Measurements from ENCODE around the gene NUBPL.
"Not testable (repeated sequence)": the region's sequence is repeated elsewhere in the genome, so short reads cannot be mapped to it uniquely, and the experiment has no call there.

The NUBPL gene

DNA sequence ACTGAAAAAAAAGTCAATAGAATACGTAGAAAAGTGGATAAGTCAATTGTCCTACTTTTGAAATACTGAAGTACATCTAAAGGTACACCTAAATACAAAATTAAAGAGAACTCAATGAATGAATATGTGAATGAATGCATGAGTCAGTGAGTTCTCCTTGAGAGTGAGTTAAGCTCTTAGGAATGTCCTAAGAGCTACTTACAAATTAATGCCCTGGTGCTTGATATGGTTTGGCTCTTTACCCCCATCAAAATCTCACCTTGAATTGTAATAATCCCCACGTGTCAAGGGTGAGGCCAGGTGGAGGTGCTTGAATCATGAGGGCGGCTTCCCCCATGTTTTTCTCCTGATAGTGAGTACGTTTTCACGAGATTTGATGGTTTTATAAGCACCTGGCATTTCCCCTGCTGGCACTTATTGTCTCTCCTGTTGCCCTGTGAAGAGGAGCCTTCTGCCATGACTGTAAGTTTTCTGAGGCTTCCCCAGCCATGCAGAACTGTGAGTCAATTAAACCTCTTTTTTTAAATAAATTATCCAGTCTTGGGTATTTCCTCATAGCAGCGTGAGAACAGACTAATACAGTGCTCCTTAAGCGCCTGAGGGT, 323.7 kb downstream of the NUBPL start:
- no peak for DNase-seq

DNA sequence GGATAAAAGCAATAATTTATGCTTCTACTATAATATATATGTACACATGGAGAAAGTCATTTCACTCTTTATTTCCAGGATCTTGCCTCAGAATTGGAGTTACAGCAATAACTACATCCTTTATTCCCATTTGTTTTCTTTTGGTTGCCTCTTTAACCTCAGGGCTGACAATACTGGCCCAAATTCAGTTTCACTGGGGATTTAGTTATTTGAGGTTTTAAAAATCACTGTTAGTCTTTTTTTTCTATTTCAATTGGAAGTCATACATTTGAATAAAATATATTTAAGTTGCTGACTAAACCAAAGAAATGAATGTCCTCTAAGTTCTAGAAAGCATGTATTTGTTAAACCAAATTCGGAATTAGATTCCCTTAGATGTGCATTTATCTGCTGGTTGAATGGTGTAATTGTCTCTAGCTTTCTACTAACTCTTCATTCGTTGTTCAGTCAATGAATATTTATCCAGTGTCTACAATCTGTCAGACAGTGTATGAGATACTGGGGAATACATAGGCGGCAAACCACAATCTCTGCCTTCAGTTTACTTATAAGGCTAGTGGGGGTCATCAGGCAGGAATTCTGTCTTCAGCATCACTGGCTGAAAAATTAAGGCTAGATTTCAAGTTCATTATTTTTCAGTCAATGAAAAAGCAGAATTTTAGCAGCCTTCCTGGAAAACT, 325.1 kb downstream of the NUBPL start:
- no peak for DNase-seq

DNA sequence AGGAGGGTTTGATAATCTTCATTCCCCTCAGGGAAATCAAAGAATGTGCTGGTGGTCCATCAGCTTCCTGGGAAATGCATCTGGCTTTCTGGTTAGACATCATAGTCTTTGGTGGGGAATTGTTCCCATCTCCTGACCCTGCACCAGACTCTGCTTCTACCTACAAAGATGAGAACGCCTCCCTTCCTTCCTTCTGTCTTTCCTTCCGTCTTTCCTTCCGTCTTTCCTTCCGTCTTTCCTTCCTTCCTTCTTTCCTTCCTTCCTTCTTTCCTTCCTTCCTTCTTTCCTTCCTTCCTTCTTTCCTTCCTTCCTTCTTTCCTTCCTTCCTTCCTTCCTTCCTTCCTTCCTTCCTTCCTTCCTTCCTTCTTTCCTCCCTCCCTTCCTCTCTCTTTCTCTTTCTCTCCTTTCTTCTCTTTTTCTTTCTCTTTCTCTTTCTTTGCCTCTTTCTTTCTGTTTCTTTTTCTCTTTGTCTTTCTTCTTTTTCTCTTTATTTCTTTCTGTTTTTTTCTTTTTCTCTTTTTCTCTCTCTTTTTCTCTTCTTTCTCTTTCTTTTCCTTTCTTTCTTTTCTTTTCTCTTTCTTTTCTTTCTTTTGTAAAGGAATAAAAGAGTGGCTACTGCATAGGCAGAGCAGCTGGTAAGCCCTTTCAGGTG, 326.9 kb downstream of the NUBPL start:
- no peak for DNase-seq

DNA sequence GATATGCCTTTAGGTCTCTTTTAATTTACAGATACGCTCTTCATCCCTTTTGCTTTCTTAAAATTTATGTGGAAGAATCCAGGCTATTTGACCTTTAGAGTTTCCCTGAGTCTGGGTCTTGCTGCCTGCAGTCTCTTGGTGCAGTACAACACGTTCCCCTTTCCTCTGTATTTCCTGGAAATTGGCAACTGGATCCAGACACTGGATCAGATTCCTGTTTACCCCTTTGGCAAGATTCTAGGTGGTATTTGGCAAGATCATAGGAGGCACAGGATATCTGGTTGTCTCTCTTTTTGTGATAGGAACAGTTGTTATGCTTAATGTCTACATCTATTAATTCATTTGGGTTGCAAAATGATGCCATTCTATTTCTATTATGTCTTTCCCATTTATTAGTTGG, 328.1 kb downstream of the NUBPL start:
- DNase-seq = no peak

DNA sequence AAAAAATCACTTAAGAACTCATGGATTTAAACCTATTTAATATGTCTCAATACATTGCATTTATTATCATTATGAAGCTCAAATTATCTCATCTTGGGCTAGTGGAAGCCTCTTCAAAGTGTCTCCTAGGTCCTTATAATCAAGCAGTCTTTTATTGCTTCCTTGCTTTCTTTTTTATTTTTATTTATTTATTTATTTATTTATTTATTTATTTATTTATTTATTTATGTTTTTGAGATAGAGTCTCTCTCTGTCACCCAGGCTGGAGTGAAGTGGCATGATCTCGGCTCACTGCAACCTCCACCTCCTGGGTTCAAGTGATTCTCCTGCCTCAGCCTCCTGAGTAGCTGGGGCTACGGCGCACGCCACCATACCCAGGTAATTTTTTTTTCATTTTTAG, 329.0 kb downstream of the NUBPL start:
- not testable (repeated sequence) for DNase-seq

DNA sequence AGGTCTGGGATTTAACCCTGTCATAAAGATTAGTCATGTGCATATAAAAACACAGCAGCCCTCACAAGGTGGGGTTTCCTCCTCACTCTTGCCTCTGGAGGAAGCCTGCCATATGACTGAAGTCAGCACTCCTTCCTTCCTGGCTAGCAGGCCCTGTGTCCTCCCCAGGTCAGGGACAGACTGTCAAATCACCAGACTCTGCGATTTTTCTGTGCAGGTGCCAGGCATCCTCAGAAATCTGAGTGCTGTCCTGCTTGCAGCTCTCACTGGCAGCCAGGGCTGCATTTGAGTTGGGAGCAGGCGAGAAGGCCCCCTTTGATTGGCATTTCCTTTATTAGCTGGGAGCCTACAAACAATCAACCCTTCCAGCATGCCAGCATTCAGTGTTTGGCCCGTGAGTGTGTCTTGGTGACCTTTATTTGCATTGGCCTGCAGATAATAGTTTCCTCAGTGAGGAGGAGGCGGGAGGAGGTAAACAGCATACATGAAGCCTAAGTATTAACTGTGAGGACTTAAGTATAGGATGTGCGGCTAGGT, 332.1 kb downstream of the NUBPL start:
- peak; percentile 51 for DNase-seq

DNA sequence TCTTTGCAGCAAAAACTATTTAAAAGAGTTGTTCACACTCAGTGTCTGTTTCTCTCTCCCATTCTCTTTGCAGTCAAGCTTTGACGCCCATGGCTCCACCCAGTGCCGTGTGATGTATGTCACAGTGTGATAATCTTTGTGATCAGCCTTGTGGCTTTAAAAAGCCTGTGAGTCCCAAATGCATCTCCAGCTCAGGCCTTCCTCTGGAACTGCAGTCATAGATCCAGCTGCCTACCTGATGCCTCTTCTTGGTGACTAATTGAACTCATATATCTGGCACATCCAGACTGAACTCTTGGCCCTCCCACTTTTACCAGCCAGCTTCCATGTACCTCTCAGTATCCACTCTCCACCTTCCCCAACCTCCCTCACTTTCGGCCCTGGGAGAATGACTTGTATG, 333.1 kb downstream of the NUBPL start:
- no peak for DNase-seq

DNA sequence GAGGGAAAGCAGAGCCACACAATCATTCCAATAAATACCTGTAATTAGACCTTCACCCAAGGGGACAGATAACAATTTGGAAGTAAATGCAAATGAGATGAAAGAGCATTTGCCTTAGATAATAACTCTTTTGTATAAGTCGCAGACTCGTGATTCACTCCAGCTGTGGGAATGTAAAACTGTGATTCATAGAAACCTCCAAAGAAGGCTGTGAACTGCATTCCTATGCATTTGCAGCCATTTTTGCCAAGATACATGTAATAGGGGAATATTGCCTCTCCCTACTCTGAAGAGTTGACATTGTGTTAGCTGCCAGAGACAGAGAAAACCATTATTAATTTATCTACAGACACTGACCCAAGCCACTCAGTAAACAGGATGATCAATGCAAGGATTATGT, 334.0 kb downstream of the NUBPL start:
- no peak for DNase-seq

DNA sequence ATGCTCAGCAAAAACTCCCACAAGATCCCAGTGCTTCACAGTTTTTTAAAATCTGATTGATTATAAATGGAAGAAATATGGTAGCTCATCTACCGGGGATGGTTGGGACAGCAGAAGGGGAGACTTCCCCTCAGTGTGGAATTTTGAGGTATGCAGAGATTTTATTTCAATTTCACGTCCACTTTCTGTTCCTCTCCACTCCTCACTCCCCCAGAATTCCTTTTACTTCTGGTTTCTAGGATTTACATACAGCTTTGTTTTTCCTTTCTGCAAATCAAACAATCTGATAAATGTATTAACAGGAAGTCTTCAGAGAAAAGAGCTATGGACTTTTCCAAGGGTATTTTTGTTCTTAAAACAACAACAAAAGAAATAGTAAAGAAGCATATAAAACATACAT, 334.4 kb downstream of the NUBPL start:
- no peak for DNase-seq

DNA sequence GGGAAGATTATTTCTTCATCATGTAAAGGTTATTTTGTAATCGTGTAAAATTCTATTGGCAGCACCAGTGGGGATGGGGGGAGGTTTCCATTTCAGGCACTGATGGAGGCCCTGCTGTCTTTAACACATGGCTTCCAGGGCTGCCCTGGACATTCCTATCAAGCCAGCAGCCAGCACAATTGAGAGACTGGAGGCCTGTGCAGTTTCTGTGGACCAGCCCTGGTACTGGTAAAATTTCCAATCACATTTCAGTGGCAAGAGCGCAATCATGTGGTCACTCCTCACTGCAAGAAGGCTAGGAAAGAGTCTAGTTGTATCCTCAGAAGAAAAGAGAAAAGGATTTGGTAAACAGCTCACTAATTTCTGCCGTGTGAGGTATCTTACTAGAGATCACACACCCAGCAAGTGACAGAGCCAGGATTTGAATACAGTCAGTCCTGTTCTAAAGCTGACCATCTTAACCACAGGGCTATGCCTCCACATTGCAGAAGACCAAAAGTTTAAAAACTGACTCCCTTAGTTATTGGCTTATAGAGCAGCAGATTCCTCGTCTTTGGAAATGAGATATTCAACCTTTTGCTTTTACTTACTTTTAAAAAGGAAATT, 336.5 kb downstream of the NUBPL start:
- DNase-seq = no peak

DNA sequence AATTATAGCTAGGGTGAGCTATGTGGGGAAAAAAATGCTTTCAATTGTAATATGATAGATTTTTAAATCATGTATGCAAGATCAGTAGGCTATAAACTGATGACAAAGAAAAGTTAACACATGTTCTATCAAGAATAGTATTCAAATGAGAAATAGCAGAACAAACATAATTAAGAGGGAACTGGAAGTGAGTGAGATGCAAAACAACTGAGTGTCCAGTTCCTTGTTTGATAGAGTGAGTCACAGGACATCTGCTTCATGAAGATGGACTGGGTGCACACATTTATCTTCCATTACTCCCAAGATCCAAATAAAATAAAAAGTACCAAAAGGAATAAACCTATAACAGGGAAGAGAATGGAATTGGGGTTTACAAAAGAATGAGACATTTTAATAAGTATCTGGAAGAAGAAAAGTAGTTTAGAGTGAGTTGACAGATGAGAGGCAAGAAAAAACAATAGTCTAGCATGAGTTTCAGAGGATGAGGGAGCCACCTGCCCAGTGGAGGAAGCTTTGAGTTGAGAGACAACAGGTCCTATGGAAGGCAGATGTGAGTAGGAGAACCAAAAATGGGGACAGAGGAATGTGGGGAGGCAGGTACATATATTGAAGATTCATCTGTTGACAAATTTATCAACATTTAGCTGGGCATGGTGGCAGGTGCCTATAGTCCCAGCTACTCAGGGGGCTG, 337.8 kb downstream of the NUBPL start:
- DNase-seq = no peak

DNA sequence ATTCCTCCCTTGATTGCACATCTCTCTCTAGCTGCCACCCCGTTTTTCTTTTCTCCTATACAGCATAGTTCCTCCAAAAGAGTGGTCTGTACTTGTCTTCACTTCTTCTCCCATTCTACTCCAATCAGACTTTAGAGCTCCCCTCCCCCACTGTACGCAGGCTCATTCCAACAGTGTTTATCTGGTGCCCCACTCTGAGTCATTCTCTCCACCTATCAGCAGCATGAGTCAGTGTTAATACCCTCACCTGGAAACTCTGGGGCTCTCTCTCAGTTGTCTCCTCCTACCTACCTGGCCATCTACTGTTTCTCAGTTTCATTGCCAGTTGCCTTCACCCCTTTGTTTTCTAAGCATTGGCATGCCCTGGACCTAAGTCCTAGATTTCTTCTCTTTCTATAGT, 340.8 kb downstream of the NUBPL start:
- DNase-seq = no peak

DNA sequence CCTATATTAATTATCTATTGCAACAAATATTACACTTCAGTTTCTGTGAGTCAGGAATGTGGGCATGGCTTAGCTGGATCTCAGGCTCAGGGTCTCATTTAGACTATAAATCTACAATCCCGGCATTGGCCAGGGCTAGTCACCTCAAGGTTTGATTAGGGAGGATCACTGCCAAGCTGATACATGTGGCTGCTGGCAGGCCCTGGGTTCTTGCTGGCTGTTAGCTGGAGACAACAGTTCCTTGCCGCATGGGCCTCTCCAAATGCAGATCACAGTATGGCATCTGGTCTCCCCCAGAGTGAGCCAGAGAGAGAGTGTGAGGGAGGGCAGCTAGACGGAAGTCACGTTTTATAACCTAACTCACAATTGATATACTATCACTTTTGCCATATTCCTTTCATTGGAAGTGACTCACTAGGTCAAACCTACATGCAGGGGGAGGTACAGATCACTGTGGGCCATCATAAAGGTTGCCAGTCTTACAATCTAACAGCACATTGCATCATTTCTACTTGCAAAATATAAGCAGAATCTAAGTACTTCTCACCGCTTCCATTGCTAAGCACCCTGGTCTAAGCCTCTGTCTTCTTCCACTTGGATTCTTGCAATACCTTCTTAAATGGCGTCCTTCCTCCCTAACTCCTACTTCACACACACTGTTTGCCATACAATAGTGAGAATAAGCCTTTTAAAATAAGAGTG, 341.9 kb downstream of the NUBPL start:
- no peak for DNase-seq

DNA sequence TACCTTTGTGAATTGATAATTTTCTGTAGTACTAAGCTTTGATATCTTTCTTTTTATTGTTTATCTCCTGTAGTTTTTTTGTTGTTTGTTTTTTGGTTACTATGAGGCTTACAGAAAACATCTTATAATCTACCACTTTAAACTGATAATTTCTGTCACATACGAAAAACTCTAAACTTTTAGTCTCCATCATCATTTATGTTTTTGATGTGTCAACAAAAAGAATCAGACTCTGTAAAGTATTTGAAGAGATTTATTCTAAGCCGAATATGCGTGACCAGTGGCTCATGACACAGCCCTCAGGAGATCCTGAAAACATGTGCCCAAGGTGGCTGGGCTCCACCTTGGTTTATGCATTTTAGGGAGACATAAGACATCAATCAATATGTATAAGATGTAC, 348.8 kb downstream of the NUBPL start:
- DNase-seq = no peak
